GM12875 (cell line): Measurements from ENCODE around the gene GIMAP8.

ENCODE experiments used
- H3K4me3 ChIP-seq: one replicate; pipeline ENCODE4 v1.5.1; 2011; ENCODE audit warnings: low read depth, low read length, control low read depth
- TF ChIP-seq, protein P1 (sequence below): IDR thresholded peaks from 2 replicates; pipeline ENCODE4 v1.5.1; 2011; ENCODE audit warnings: low read depth, mild to moderate bottlenecking, control low read depth, inconsistent platforms, low read length, moderate library complexity, borderline replicate concordance; ENCODE audit not compliant: insufficient read depth

The GIMAP8 gene

DNA sequence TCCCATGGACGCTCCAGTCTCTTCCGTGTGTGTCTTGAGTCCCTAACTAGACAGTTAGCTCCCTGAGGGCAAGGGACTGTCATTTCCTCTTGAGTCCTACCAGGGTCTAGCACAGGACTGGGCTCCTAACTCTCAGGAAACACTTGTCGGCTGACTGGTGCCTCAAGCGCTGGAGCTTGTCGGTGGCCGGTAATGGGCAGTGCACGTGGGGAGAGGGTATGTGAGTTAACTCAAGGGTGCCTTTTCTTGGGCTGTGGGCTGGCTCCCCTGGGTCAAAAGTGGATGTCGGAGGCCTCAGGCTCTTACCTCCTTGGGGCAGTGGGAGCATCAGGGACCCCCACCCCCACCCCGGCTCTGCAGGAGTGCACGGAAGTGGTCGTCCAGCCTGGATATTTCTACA is 38.4 kb upstream of the GIMAP8 start:
- TF ChIP-seq, protein P1, sequence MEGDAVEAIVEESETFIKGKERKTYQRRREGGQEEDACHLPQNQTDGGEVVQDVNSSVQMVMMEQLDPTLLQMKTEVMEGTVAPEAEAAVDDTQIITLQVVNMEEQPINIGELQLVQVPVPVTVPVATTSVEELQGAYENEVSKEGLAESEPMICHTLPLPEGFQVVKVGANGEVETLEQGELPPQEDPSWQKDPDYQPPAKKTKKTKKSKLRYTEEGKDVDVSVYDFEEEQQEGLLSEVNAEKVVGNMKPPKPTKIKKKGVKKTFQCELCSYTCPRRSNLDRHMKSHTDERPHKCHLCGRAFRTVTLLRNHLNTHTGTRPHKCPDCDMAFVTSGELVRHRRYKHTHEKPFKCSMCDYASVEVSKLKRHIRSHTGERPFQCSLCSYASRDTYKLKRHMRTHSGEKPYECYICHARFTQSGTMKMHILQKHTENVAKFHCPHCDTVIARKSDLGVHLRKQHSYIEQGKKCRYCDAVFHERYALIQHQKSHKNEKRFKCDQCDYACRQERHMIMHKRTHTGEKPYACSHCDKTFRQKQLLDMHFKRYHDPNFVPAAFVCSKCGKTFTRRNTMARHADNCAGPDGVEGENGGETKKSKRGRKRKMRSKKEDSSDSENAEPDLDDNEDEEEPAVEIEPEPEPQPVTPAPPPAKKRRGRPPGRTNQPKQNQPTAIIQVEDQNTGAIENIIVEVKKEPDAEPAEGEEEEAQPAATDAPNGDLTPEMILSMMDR = no peak
- no peak overlapping the region for H3K4me3 ChIP-seq

DNA sequence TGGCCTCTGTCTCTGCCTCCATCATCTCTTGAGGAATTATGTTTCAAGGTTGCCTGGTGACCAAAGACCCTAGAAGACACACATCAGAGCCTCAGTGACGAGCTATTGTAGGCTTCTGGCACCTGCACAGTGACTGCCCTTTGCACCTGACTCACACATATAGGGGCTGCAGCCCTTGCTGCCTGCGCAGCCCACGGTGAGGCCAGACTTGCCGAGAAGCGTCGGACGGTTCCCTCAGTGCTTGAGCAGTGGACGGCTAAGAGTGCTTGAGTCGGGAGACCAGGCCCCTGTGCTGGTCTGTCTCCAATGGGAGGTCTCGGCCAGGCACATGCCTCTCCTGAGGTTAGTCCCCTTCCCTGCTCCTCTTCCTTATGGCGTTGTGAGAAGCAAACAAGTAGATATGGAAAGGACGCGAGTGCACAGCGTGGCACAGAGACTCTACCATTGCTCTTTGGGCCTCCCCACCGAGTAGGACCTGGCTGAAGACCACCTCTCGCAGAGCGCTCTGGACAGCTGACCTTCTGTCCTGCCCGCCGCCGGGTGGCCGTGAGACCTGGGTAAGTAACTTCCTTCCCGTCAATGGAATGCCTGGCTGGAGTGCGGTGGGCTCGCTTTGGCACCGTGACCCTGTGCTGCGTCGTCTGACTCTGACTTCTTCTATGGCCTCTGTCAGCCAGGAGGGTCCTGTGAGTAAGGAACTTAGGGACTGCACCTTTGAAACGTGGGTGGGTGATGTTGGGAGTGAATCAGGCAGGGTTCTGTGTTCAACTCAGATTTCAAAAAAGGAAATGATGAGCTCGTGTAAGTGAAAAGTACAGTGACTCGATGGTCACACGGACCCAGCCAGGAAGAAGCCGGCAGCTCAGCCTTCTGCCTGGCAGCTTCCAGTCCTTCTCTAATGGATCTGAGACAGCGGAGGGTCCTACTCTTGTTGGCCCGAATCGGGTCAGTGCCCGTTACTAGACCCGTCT is 37.6 kb upstream of the GIMAP8 start:
- TF ChIP-seq, protein P1 = no peak
- no peak overlapping the region for H3K4me3 ChIP-seq

DNA sequence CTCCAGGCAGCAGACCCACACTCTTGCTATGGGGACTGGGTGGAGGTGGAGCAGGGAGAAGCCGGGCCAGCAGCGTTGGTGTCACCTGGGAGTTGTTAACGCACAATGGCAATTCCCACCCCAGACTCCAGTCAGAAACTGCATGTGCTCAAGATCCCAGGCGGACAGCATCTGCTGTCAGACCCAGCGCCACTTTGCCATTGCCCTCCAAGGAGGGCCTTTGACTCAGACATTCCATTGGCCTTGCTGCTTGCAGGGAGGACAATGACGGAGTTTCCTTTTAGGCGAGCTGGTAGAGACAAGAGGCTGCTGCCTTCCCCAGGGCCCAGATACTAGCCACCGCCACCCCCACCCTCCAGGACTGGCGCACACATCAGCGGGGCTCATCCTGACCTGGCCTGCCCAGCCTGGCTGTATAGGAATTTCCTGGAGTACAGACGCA is 36.8 kb upstream of the GIMAP8 start:
- TF ChIP-seq, protein P1 = no peak

DNA sequence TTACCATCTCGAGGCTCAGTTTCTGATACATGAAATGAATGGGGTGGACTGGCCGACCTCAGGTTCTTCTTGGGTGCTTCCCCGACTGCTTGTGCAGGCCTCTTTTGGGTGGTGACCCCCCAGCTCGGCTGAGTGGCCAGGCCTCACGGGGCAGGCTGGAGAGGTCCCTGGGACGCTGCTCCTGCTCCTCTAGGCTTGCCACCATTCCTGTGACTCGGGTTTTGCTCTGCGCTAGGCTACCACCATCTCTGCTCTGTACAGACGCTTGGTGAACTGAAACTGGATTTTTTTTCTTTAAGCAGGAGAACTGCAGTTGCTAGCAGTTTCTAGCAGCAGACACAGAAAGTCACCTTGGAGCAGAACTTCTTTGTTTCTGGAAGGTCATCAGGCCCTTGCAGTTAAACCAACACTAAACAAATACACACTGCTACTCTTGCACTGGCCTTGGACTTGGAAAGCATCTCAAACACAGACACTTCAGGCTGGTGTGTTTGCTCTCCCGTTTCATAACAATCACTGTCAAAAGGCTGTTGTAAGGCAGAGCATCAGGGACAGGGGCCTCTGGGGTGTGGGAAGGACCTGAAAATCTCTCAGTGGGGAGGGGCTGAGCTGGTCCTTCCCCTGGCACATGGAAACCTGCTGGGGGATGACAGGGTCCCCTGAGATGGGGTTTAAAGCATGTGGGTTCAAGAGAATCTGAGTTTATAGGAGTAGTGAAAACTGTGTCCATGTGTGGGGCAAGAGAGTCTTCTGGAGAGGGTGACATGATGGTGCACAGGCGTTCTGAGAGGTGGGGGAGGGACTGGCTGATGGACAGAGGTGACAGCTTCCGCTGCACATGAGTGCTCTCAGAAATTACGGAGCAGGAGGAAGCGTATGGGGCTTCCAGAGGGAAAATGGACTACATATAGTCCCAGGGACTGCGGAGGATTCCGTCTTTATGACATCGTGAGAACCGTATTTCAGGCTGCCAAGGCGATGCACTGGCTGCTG is 35.0 kb upstream of the GIMAP8 start:
- TF ChIP-seq, protein P1 = no peak
- no peak overlapping the region for H3K4me3 ChIP-seq

More for the DNA sequence above, 36.8 kb upstream of the GIMAP8 start:
- H3K4me3 ChIP-seq = no peak overlapping the region

DNA sequence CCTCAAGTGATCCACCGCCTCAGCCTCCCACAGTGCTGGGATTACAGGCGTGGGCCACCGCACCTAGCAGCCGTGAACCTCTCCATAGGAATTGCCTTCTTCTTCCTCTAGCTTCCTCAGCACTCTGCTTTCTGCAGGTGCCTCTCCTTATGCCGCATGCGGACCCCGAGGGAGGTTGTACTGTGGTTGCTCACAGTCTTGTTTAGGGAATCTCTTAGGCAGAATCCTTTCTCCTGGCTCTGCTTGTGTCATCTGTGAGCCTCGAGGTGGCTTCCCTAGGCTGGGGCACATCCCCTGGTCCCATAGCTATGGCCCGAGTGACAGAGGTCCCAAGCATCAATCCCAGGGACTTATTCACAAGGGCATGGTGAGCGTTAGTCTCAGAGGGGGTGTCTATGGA is 33.2 kb upstream of the GIMAP8 start:
- TF ChIP-seq, protein P1 = no peak
- no peak overlapping the region for H3K4me3 ChIP-seq

DNA sequence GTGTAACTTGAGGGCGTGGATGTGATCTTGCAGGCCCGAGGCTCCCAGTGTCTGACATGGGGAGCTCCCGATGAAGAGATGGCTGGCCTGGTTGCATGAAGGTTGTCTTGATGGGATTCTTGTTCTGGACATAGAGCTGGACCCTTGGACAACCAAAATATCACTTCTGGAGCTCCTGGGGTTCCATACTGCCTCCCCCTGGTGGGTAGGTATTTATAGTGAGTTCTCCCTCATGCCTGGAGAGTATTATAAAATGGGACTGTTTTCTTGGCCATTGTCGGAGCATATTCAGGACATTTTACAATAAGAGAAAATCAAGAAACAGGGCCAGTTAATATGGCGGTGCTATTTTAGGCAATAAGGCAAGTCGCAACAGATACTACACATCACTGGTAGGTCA is 32.6 kb upstream of the GIMAP8 start:
- no peak overlapping the region for H3K4me3 ChIP-seq
- TF ChIP-seq, protein P1 = no peak
